SK-N-SH (cell line): ENCODE results near the gene LMNTD2. TPM values are rescaled to one million over a fixed set of nuclear protein-coding genes. Genes with fewer than 3 reads are reported as not detected.

ENCODE experiments used
- CTCF ChIA-PET: fragments of 300-600, 350-600 bp; formaldehyde crosslinking; extraction: SDS; loops from one replicate; lab custom pipeline; 2021; lab: Yijun Ruan, JAX
- POLR2A ChIA-PET: fragments of 350-600 bp; sonication (Branson Sonifier 250); formaldehyde crosslinking; extraction: SDS; loops from one replicate; lab custom pipeline; 2020; ENCODE audit warnings: antibody characterized with exemption, inconsistent platforms; lab: Yijun Ruan, JAX
- DNase-seq: peaks from one replicate; pipeline ENCODE4 v3.0.0; 2012
- H2AFZ ChIP-seq: fragments of 200-600 bp; sonication (generic); 2 replicates; pipeline ENCODE4 v1.8.1; 2016; ENCODE audit warnings: antibody characterized with exemption, mild to moderate bottlenecking, low read depth
- H3F3A ChIP-seq: fragments of 200-600 bp; sonication (generic); replicated peaks from 2 replicates; pipeline ENCODE3; 2016; ENCODE audit warnings: antibody characterized with exemption, mild to moderate bottlenecking; ENCODE audit not compliant: insufficient read depth
- H3K27ac ChIP-seq, 2 experiments: fragments of 200-500 bp in 1 of 2; fragments of 200-600 bp in 1 of 2; sonication (Bioruptor generic) in 1 of 2; sonication (generic), shearing (Covaris generic) in 1 of 2; 2 replicates each; pipeline versions ENCODE4 v1.5.1 to v1.6.1; 2014 to 2016; ENCODE audit warnings: low read depth in 2 of 2, inconsistent platforms in 1 of 2, low read length in 1 of 2, mild to moderate bottlenecking in 1 of 2, mixed read lengths in 1 of 2
- H3K27me3 ChIP-seq: fragments of 200-600 bp; sonication (generic), shearing (Covaris generic); 2 replicates; pipeline ENCODE4 v1.6.1; 2016; ENCODE audit warnings: mixed run types; ENCODE audit not compliant: insufficient read depth
- H3K36me3 ChIP-seq, 2 experiments: fragments of 200-500 bp in 1 of 2; fragments of 200-600 bp in 1 of 2; sonication (Bioruptor generic) in 1 of 2; sonication (generic) in 1 of 2; replicated peaks in 1 of 2; 2 replicates each; pipeline versions ENCODE3 to v1.5.1; 2014 to 2016; ENCODE audit warnings: low read length in 1 of 2, mild to moderate bottlenecking in 1 of 2; ENCODE audit not compliant: insufficient read depth in 2 of 2, control insufficient read depth in 1 of 2
- H3K4me1 ChIP-seq, 2 experiments: fragments of 200-500 bp in 1 of 2; fragments of 200-600 bp in 1 of 2; sonication (Bioruptor generic) in 1 of 2; sonication (generic), shearing (Covaris generic) in 1 of 2; 2 replicates each; pipeline versions ENCODE4 v1.5.1 to v1.6.1; 2014 to 2016; ENCODE audit warnings: low read depth in 1 of 2, low read length in 1 of 2, mixed run types in 1 of 2; ENCODE audit not compliant: insufficient read depth in 2 of 2, control insufficient read depth in 1 of 2
- H3K4me2 ChIP-seq: fragments of 200-600 bp; sonication (generic), shearing (Covaris generic); 2 replicates; pipeline ENCODE4 v1.6.1; 2017; ENCODE audit warnings: mixed run types
- H3K4me3 ChIP-seq, 2 experiments: fragments of 200-500 bp in 1 of 2; fragments of 200-600 bp in 1 of 2; sonication (Bioruptor generic) in 1 of 2; sonication (generic), shearing (Covaris generic) in 1 of 2; 2 replicates each; pipeline versions ENCODE4 v1.5.1 to v1.8.1; 2014 to 2016; ENCODE audit warnings: low read depth in 2 of 2, inconsistent platforms in 1 of 2, low read length in 1 of 2, mild to moderate bottlenecking in 1 of 2, mixed read lengths in 1 of 2, moderate library complexity in 1 of 2
- H3K79me2 ChIP-seq: fragments of 200-600 bp; sonication (generic); 2 replicates; pipeline ENCODE4 v1.8.1; 2017; ENCODE audit warnings: mild to moderate bottlenecking; ENCODE audit not compliant: insufficient read depth
- H3K9ac ChIP-seq: fragments of 200-600 bp; sonication (generic); 2 replicates; pipeline ENCODE4 v1.6.1; 2017; ENCODE audit warnings: mixed run types
- H3K9me2 ChIP-seq: fragments of 200-600 bp; sonication (generic); 2 replicates; pipeline ENCODE4 v1.6.1; 2017; ENCODE audit warnings: mixed run types
- H3K9me3 ChIP-seq: fragments of 200-600 bp; sonication (generic); 2 replicates; pipeline ENCODE4 v1.6.1; 2017; ENCODE audit warnings: mixed run types, mild to moderate bottlenecking, moderate library complexity
- H4K20me1 ChIP-seq: fragments of 200-600 bp; sonication (generic); 2 replicates; pipeline ENCODE4 v1.6.1; 2017; ENCODE audit warnings: mild to moderate bottlenecking, mixed run types; ENCODE audit not compliant: insufficient read depth
- CHD2 ChIP-seq: fragments of 150-350 bp; IDR thresholded peaks from 2 replicates; pipeline ENCODE4 v1.6.1; 2018; ENCODE audit warnings: low read length; ENCODE audit not compliant: partially characterized antibody
- ELF1 ChIP-seq: IDR thresholded peaks from 2 replicates; pipeline ENCODE4 v1.4.0; 2012
- FOXJ3 ChIP-seq: sonication (generic); formaldehyde crosslinking; IDR thresholded peaks from 2 replicates; pipeline ENCODE4 v1.5.1; 2020; ENCODE audit warnings: mild to moderate bottlenecking, missing genetic modification reagents
- GABPA ChIP-seq: IDR thresholded peaks from 2 replicates; pipeline ENCODE4 v1.4.0; 2012; ENCODE audit warnings: low read depth, mild to moderate bottlenecking
- GATA2 ChIP-seq: sonication (generic); formaldehyde crosslinking; IDR thresholded peaks from 2 replicates; pipeline ENCODE4 v1.5.0; 2020; ENCODE audit warnings: mild to moderate bottlenecking, missing genetic modification reagents
- JUND ChIP-seq: IDR thresholded peaks from 2 replicates; pipeline ENCODE4 v1.4.0; 2012
- MEF2A ChIP-seq: IDR thresholded peaks from 2 replicates; pipeline ENCODE4 v1.4.0; 2012; ENCODE audit warnings: low read depth, borderline replicate concordance
- MXI1 ChIP-seq: IDR thresholded peaks from 2 replicates; pipeline ENCODE4 v1.6.1; 2012; ENCODE audit warnings: mild to moderate bottlenecking, low read depth, low read length, improper control_type of control experiment
- NRF1 ChIP-seq: IDR thresholded peaks from 2 replicates; pipeline ENCODE4 v1.6.1; 2012; ENCODE audit warnings: low read depth, mild to moderate bottlenecking, low read length
- RAD21 ChIP-seq: IDR thresholded peaks from 2 replicates; pipeline ENCODE4 v1.6.1; 2012; ENCODE audit warnings: mild to moderate bottlenecking, low read length
- RXRA ChIP-seq: IDR thresholded peaks from 2 replicates; pipeline ENCODE4 v1.4.0; 2012; ENCODE audit warnings: low read depth, mild to moderate bottlenecking, borderline replicate concordance
- TAF1 ChIP-seq: IDR thresholded peaks from 2 replicates; pipeline ENCODE4 v1.6.1; 2012; ENCODE audit warnings: low read depth, mild to moderate bottlenecking, low read length, moderate library complexity, borderline replicate concordance
- TEAD4 ChIP-seq: IDR thresholded peaks from 2 replicates; pipeline ENCODE4 v1.4.0; 2012; ENCODE audit warnings: mild to moderate bottlenecking, borderline replicate concordance; ENCODE audit not compliant: insufficient read depth
- WGBS: methylation state at CpG from one replicate; pipeline ENCODE4 v1.1.6; 2017; ENCODE audit warnings: low lambda C conversion rate; 5-methylcytosine and 5-hydroxymethylcytosine counted together
- polyA plus RNA-seq, 3 experiments: library from polyadenylated mRNA; depleted of rRNA; stranded (reverse); fragments of >200 nt; gene quantifications; 2 replicates each; pipeline ENCODE4 v1.2.3, GENCODE V29; 2012
- TF ChIP-seq, protein P1 (sequence below): IDR thresholded peaks from 2 replicates; pipeline ENCODE4; 2012
- TF ChIP-seq, protein P2 (sequence below): IDR thresholded peaks from 2 replicates; pipeline ENCODE4 v1.4.0; 2012; ENCODE audit warnings: low read depth
- TF ChIP-seq, protein P3 (sequence below): fragments of 150-350 bp; IDR thresholded peaks from 2 replicates; pipeline ENCODE4 v1.6.1; 2017; ENCODE audit warnings: antibody characterized with exemption, low read length, low read depth, borderline replicate concordance
- TF ChIP-seq, protein P4 (sequence below): IDR thresholded peaks from 2 replicates; pipeline ENCODE4 v1.4.0; 2012; ENCODE audit warnings: low read depth, borderline replicate concordance
- TF ChIP-seq, protein P5 (sequence below): fragments of 150-350 bp; IDR thresholded peaks from 2 replicates; pipeline ENCODE4 v1.6.1; 2016; ENCODE audit warnings: mild to moderate bottlenecking, low read depth, low read length
- TF ChIP-seq, protein P6 (sequence below): IDR thresholded peaks from 2 replicates; pipeline ENCODE4 v1.4.0; 2012; ENCODE audit warnings: low read depth, borderline replicate concordance

LMNTD2 gene
- polyA plus RNA-seq, 1 of the 3 experiments (the other 2 are of a cell fraction): 2.4 TPM

DNA sequence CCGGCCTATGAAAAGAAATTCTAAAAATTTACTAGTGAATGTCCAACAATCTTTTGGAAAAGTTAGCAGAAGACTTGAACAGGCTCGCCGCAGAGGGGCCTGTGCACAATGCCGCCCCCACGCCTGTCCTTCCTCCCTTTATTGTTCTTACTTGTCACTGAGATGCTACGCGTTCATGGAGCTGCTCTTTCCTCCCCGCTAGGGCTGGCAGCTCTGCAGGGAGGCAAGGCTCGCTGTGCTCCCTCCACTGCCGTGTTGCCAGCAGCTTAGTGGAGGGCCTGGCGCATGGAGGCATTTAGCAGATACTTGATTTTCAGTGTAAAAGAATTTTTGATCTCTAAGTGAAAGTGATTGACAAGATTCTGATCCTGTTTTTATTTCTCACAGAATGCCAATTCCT, 30.5 kb upstream of the LMNTD2 start:
- no peak overlapping the region for H3K27ac ChIP-seq
- no peak for TF ChIP-seq GABPA
- TF ChIP-seq TEAD4: no peak
- no peak for DNase-seq
- no peak overlapping the region for H3K4me3 ChIP-seq
- POLR2A ChIA-PET: interaction anchor here (0.6 kb wide), 1 partner anchor 337 kb away, joined by 3 read pairs; no protein-coding TSS in a partner anchor
- H3K4me1 ChIP-seq: no peaks in the 10 kb centered on the region
- no peak overlapping the region for H3K4me2 ChIP-seq
- H3K36me3 ChIP-seq: peaks cover 46 to 72% of the 10 kb centered on the region in 2 experiments
- no peaks in the 10 kb centered on the region for H3K9me3 ChIP-seq
- peaks cover 54% of the 10 kb centered on the region for H4K20me1 ChIP-seq
- H2AFZ ChIP-seq: no peak overlapping the region
- 82% methylated on average over 11 of the region's 11 CpGs for WGBS
- no peak overlapping the region for H3K9ac ChIP-seq
- peaks cover 57% of the 10 kb centered on the region for H3K79me2 ChIP-seq
- H3K9me2 ChIP-seq: no peaks in the 10 kb centered on the region
- CTCF ChIA-PET: interaction anchor here (0.6 kb wide), 1 partner anchor 36 kb away, joined by 4 read pairs; no protein-coding TSS in a partner anchor
- peaks cover 12% of the 10 kb centered on the region for H3F3A ChIP-seq
- no peaks in the 10 kb centered on the region for H3K27me3 ChIP-seq

DNA sequence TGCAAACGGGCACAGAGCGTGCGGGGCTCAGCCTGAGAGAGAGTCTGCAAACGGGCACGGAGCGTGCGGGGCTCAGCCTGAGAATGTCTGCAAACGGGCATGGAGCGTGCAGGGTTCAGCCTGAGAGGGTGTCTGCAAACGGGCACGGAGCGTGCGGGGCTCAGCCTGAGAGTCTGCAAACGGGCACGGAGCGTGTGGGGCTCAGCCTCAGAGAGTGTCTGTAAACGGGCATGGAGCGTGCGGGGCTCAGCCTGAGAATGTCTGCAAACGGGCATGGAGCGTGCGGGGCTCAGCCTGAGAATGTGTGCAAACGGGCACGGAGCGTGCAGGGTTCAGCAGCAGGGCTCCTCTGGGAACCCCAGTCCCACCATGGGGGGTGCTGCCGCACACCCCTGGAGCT, 29.3 kb upstream of the LMNTD2 start:
- Histone ChIP-seq H2AFZ (no peak overlapping the region), H3K9ac (no peak overlapping the region)
- DNase-seq: no peak

More for the DNA sequence above, 29.3 kb upstream of the LMNTD2 start:
- H3K27me3 ChIP-seq: no peaks in the 10 kb centered on the region
- no peaks in the 10 kb centered on the region for H3K9me2 ChIP-seq
- H3K4me3 ChIP-seq: no peak overlapping the region
- H3K36me3 ChIP-seq: peaks cover 36 to 68% of the 10 kb centered on the region in 2 experiments
- no peak overlapping the region for H3K27ac ChIP-seq
- CTCF ChIA-PET: no interaction called here
- H4K20me1 ChIP-seq: peaks cover 51% of the 10 kb centered on the region
- H3K4me2 ChIP-seq: no peak overlapping the region
- WGBS: 93% methylated on average over 22 of the region's 26 CpGs
- no peaks in the 10 kb centered on the region for H3K9me3 ChIP-seq
- peaks cover 57% of the 10 kb centered on the region for H3K79me2 ChIP-seq
- POLR2A ChIA-PET: no interaction called here
- no peak for TF ChIP-seq CHD2
- no peak for TF ChIP-seq TEAD4
- no peak for TF ChIP-seq TAF1
- TF ChIP-seq RAD21: no peak
- no peak for TF ChIP-seq MEF2A
- no peak for TF ChIP-seq FOXJ3 (CRISPR knock-in tag)
- no peak for TF ChIP-seq GABPA
- TF ChIP-seq GATA2 (CRISPR knock-in tag): no peak
- TF ChIP-seq, protein P1, sequence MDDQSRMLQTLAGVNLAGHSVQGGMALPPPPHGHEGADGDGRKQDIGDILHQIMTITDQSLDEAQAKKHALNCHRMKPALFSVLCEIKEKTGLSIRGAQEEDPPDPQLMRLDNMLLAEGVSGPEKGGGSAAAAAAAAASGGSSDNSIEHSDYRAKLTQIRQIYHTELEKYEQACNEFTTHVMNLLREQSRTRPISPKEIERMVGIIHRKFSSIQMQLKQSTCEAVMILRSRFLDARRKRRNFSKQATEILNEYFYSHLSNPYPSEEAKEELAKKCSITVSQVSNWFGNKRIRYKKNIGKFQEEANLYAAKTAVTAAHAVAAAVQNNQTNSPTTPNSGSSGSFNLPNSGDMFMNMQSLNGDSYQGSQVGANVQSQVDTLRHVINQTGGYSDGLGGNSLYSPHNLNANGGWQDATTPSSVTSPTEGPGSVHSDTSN: no peak
- TF ChIP-seq ELF1: no peak
- TF ChIP-seq NRF1: no peak
- TF ChIP-seq RXRA: no peak
- TF ChIP-seq, protein P2, sequence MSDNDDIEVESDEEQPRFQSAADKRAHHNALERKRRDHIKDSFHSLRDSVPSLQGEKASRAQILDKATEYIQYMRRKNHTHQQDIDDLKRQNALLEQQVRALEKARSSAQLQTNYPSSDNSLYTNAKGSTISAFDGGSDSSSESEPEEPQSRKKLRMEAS: no peak
- TF ChIP-seq, protein P3, sequence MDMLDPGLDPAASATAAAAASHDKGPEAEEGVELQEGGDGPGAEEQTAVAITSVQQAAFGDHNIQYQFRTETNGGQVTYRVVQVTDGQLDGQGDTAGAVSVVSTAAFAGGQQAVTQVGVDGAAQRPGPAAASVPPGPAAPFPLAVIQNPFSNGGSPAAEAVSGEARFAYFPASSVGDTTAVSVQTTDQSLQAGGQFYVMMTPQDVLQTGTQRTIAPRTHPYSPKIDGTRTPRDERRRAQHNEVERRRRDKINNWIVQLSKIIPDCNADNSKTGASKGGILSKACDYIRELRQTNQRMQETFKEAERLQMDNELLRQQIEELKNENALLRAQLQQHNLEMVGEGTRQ: no peak
- TF ChIP-seq, protein P4, sequence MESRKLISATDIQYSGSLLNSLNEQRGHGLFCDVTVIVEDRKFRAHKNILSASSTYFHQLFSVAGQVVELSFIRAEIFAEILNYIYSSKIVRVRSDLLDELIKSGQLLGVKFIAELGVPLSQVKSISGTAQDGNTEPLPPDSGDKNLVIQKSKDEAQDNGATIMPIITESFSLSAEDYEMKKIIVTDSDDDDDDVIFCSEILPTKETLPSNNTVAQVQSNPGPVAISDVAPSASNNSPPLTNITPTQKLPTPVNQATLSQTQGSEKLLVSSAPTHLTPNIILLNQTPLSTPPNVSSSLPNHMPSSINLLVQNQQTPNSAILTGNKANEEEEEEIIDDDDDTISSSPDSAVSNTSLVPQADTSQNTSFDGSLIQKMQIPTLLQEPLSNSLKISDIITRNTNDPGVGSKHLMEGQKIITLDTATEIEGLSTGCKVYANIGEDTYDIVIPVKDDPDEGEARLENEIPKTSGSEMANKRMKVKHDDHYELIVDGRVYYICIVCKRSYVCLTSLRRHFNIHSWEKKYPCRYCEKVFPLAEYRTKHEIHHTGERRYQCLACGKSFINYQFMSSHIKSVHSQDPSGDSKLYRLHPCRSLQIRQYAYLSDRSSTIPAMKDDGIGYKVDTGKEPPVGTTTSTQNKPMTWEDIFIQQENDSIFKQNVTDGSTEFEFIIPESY: no peak
- TF ChIP-seq MXI1: no peak
- TF ChIP-seq, protein P5, sequence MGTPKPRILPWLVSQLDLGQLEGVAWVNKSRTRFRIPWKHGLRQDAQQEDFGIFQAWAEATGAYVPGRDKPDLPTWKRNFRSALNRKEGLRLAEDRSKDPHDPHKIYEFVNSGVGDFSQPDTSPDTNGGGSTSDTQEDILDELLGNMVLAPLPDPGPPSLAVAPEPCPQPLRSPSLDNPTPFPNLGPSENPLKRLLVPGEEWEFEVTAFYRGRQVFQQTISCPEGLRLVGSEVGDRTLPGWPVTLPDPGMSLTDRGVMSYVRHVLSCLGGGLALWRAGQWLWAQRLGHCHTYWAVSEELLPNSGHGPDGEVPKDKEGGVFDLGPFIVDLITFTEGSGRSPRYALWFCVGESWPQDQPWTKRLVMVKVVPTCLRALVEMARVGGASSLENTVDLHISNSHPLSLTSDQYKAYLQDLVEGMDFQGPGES: no peak
- TF ChIP-seq, protein P6, sequence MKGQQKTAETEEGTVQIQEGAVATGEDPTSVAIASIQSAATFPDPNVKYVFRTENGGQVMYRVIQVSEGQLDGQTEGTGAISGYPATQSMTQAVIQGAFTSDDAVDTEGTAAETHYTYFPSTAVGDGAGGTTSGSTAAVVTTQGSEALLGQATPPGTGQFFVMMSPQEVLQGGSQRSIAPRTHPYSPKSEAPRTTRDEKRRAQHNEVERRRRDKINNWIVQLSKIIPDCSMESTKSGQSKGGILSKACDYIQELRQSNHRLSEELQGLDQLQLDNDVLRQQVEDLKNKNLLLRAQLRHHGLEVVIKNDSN: no peak
- no peak for TF ChIP-seq JUND
- no peaks in the 10 kb centered on the region for H3K4me1 ChIP-seq
- peaks cover 12% of the 10 kb centered on the region for H3F3A ChIP-seq
